ENCODE results near the gene ADCK2.
"Not testable (repeated sequence)": the region's sequence is repeated elsewhere in the genome, so short reads cannot be mapped to it uniquely, and the experiment has no call there.

Gene ADCK2

GRCh38 chr7:140674356-140674800 lies 1.6 kb downstream of the ADCK2 start:
- no peak for DNase-seq
- Mint-ChIP-seq H3K4me3 (peak overlapping the region; percentile 77), H3K9me3 (no peaks in the 10 kb centered on the region), H3K36me3 (ENCODE audit: low read depth) (peaks cover 10% of the 10 kb centered on the region), H3K27me3 (no peaks in the 10 kb centered on the region), H3K27ac (no peak overlapping the region), H3K4me1 (peaks cover 36% of the 10 kb centered on the region)
- no peak for ATAC-seq

- H3K27me3 Mint-ChIP-seq: no peaks in the 10 kb centered on the region
- no peak for ATAC-seq
- peak overlapping the region; percentile 35 for H3K4me3 Mint-ChIP-seq
- no peak for DNase-seq
- peaks cover 17% of the 10 kb centered on the region for H3K36me3 Mint-ChIP-seq (ENCODE audit: low read depth)
- no peak overlapping the region for H3K27ac Mint-ChIP-seq
- peaks cover 36% of the 10 kb centered on the region for H3K4me1 Mint-ChIP-seq
- H3K9me3 Mint-ChIP-seq: no peaks in the 10 kb centered on the region
These were observed 2.4 kb downstream of the ADCK2 start for GRCh38 chr7:140674899-140675701.

DNA sequence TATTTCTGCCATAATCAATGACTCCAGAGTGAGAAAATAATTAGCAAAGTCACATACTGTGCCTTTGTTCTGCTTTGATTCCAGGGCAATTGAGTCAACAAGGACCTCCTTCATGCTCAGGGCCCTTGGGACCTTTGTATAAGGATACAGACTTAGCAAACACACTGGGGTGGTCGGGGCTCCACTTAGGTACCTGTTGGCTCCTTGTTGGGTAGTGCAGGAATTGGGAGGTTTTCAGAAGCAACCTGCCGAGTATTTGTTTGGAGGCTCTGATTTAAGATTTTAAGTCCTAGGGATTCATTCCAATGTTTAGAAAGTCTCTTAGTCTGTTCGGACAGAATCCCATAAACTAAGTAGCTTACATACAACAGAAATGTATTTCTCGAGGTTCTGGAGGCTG lies 3.0 kb downstream of the ADCK2 start:
- H3K4me3 Mint-ChIP-seq: no peak overlapping the region
- H3K36me3 Mint-ChIP-seq (ENCODE audit: low read depth): peaks cover 19% of the 10 kb centered on the region
- no peaks in the 10 kb centered on the region for H3K27me3 Mint-ChIP-seq
- H3K9me3 Mint-ChIP-seq: no peaks in the 10 kb centered on the region
- peaks cover 36% of the 10 kb centered on the region for H3K4me1 Mint-ChIP-seq
- no peak overlapping the region for H3K27ac Mint-ChIP-seq
- ATAC-seq (no peak), DNase-seq (no peak)

DNA sequence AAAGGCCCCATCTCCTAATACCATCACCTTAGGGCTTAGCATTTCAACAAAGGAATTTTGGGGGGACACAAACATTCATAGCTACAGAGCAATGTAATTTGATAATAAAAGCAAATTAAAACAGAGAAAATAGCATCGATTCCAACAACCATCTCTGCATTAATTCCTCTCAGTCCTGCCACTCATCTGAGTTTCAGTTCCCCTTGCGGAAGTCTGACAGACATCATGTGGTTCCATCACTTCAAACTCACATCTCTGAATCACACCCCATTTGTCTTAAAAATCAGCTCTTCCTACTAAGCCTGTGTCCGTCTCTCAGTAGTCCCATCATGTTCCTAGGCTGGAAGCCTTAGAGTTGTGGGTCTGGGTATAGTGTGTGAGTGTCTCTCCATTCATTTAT lies 3.6 kb downstream of the ADCK2 start:
- Mint-ChIP-seq H3K4me3 (no peak overlapping the region), H3K9me3 (no peaks in the 10 kb centered on the region), H3K27ac (no peak overlapping the region), H3K36me3 (ENCODE audit: low read depth) (peaks cover 22% of the 10 kb centered on the region), H3K4me1 (peaks cover 36% of the 10 kb centered on the region), H3K27me3 (no peaks in the 10 kb centered on the region)
- no peak for ATAC-seq
- DNase-seq: no peak

DNA sequence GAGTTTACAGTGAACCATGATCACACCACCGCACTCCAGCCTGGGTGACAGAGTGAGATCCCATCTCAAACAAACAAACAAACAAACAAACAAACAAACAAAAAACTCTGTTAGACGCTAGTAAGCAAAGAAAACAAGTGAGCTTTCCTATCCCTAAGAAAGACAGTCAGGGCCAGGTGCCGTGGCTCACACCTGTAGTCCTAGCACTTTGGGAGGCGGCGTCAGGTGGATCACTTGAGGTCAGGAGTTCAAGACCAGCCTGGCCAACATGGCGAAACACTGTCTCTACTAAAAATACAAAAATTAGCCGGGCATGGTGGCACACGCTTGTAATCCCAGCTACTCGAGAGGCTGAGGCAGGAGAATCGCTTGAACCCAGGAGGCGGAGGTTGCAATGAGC lies 4.2 kb downstream of the ADCK2 start:
- H3K27me3 Mint-ChIP-seq, H3K9me3 Mint-ChIP-seq, H3K4me3 Mint-ChIP-seq, ATAC-seq, DNase-seq, H3K27ac Mint-ChIP-seq: not testable (repeated sequence)
- H3K4me1 Mint-ChIP-seq: peaks cover 36% of the 10 kb centered on the region
- H3K36me3 Mint-ChIP-seq (ENCODE audit: low read depth): peaks cover 23% of the 10 kb centered on the region

DNA sequence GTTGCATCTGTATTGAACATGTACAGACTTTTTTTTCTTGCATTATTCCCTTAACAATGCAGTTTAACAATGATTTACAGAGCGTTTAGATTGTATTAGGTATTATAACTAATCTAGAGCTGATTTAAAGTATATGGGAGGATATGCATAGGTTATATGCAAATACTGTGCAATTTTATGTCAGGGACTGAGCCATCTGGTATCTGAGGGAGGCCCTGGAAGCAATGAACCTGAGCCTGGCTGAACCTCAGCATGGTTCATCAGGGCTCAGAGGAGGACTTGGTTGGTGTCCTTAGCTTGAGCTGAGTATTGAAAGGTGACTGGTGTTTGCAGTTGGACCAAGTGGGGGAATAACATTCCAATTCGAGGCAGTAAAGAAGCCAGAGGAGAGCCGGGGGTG lies 4.8 kb downstream of the ADCK2 start:
- H3K4me1 Mint-ChIP-seq: peaks cover 31% of the 10 kb centered on the region
- DNase-seq: no peak
- ATAC-seq: no peak
- H3K27ac Mint-ChIP-seq: no peak overlapping the region
- no peaks in the 10 kb centered on the region for H3K27me3 Mint-ChIP-seq
- no peaks in the 10 kb centered on the region for H3K9me3 Mint-ChIP-seq
- H3K4me3 Mint-ChIP-seq: no peak overlapping the region
- peaks cover 26% of the 10 kb centered on the region for H3K36me3 Mint-ChIP-seq (ENCODE audit: low read depth)

- no peak overlapping the region for H3K4me3 Mint-ChIP-seq
- H3K9me3 Mint-ChIP-seq: no peaks in the 10 kb centered on the region
- no peak overlapping the region for H3K27ac Mint-ChIP-seq
- peaks cover 30% of the 10 kb centered on the region for H3K4me1 Mint-ChIP-seq
- DNase-seq (no peak), ATAC-seq (no peak)
- H3K36me3 Mint-ChIP-seq (ENCODE audit: low read depth): peaks cover 26% of the 10 kb centered on the region
- no peaks in the 10 kb centered on the region for H3K27me3 Mint-ChIP-seq
These were observed 5.5 kb downstream of the ADCK2 start for GRCh38 chr7:140678081-140678815.

- no peak overlapping the region for H3K27ac Mint-ChIP-seq
- peaks cover 27% of the 10 kb centered on the region for H3K4me1 Mint-ChIP-seq
- H3K4me3 Mint-ChIP-seq: no peak overlapping the region
- no peaks in the 10 kb centered on the region for H3K9me3 Mint-ChIP-seq
- no peaks in the 10 kb centered on the region for H3K27me3 Mint-ChIP-seq
- peaks cover 27% of the 10 kb centered on the region for H3K36me3 Mint-ChIP-seq (ENCODE audit: low read depth)
- ATAC-seq (no peak), DNase-seq (no peak)
These were observed 6.0 kb downstream of the ADCK2 start for GRCh38 chr7:140678816-140679130.

- Mint-ChIP-seq H3K4me3 (no peak overlapping the region), H3K36me3 (ENCODE audit: low read depth) (peaks cover 28% of the 10 kb centered on the region), H3K9me3 (no peaks in the 10 kb centered on the region), H3K4me1 (peaks cover 23% of the 10 kb centered on the region), H3K27me3 (no peaks in the 10 kb centered on the region), H3K27ac (no peak overlapping the region)
- no peak for ATAC-seq
- no peak for DNase-seq
These were observed 6.4 kb downstream of the ADCK2 start for GRCh38 chr7:140679186-140679585.

DNA sequence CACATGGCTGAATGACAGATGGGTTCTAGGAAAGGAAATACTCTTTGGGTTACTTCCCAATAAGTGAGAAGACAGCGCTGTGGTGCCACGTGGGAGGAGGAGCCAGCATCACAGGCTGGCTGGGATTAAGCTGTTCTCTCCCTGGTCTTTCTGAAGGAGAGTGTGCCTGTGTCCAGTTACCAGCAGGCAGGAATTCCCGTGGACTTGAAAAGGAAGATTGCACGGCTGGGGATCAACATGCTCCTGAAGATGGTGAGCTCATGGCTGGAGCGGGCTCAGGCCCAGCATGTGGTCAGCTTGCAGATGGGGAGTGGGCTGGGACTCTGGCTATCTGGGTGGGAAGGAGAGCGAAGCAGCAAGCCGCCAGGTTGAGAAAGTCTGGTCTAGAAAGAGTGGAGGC lies 8.1 kb downstream of the ADCK2 start:
- DNase-seq (no peak), ATAC-seq (no peak)
- H3K36me3 Mint-ChIP-seq (ENCODE audit: low read depth): peaks cover 32% of the 10 kb centered on the region
- H3K9me3 Mint-ChIP-seq: no peaks in the 10 kb centered on the region
- no peaks in the 10 kb centered on the region for H3K27me3 Mint-ChIP-seq
- H3K4me1 Mint-ChIP-seq: peaks cover 7% of the 10 kb centered on the region
- H3K4me3 Mint-ChIP-seq: no peak overlapping the region
- H3K27ac Mint-ChIP-seq: no peak overlapping the region

DNA sequence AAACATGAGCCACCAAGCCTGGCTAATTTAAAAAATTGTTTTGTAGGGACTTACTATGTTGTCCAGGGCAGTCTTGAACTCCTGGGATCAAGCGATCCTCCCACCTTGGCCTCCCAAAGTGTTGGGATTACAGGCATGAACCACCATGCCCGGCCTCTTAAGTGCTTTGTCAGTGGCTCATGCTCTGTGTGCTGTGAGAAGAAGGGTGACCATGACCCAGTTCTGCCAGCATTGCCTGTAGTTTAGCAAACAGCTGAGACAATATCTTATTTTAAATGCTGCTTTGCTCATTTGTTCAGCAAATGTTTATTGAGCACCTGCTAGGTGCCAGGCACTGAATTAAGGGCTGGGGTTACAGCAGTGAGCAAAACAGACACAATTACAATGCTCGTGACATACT lies 9.0 kb downstream of the ADCK2 start:
- Mint-ChIP-seq H3K27ac (no peak overlapping the region), H3K27me3 (no peaks in the 10 kb centered on the region), H3K9me3 (no peaks in the 10 kb centered on the region), H3K4me3 (no peak overlapping the region), H3K36me3 (ENCODE audit: low read depth) (peaks cover 32% of the 10 kb centered on the region), H3K4me1 (no peaks in the 10 kb centered on the region)
- DNase-seq (no peak), ATAC-seq (no peak)

- DNase-seq (no peak), ATAC-seq (no peak)
- Mint-ChIP-seq H3K4me1 (no peaks in the 10 kb centered on the region), H3K36me3 (ENCODE audit: low read depth) (peaks cover 27% of the 10 kb centered on the region), H3K4me3 (no peak overlapping the region), H3K27ac (no peak overlapping the region), H3K9me3 (no peaks in the 10 kb centered on the region), H3K27me3 (no peaks in the 10 kb centered on the region)
These were observed 10.9 kb downstream of the ADCK2 start for GRCh38 chr7:140683657-140684056.

- no peaks in the 10 kb centered on the region for H3K27me3 Mint-ChIP-seq
These were observed 11.6 kb downstream of the ADCK2 start for GRCh38 chr7:140684066-140684950.

GRCh38 chr7:140685407-140686087 lies 12.8 kb downstream of the ADCK2 start:
- DNase-seq (no peak), ATAC-seq (no peak)
- Mint-ChIP-seq H3K9me3 (no peaks in the 10 kb centered on the region), H3K27ac (no peak overlapping the region), H3K4me1 (no peaks in the 10 kb centered on the region), H3K4me3 (no peak overlapping the region), H3K27me3 (no peaks in the 10 kb centered on the region), H3K36me3 (ENCODE audit: low read depth) (peaks cover 16% of the 10 kb centered on the region)

More at GRCh38 chr7:140684066-140684950, 11.6 kb downstream of the ADCK2 start:
- Mint-ChIP-seq H3K4me3 (no peak overlapping the region), H3K9me3 (no peaks in the 10 kb centered on the region), H3K4me1 (no peaks in the 10 kb centered on the region), H3K27ac (no peak overlapping the region), H3K36me3 (ENCODE audit: low read depth) (peaks cover 24% of the 10 kb centered on the region)
- DNase-seq: no peak
- no peak for ATAC-seq

All from activated naive CD8-positive, alpha-beta T cell treated with anti-CD3 and anti-CD28 coated beads, Interleukin-2, amount 50 U/mL, for 24 hours (primary cell).